Esophagus muscularis mucosa (tissue), 4 donors: Measurements from ENCODE around the gene C16orf46. TPM values are rescaled to one million over a fixed set of nuclear protein-coding genes. Genes with fewer than 3 reads are reported as not detected.

Source experiments
- DNase-seq: peaks from one replicate; pipeline ENCODE4 v3.0.0-alpha.2; 2017; ENCODE audit errors: extremely low spot score
- H3K27ac ChIP-seq, 4 donors: fragments of 200-600 bp; sonication (generic); replicated peaks in 1 of 4; 1 replicate in 3 of 4; 2 replicates in 1 of 4; pipeline ENCODE4 v1.5.1; 2016 to 2019; ENCODE audit warnings: mild to moderate bottlenecking in 1 of 4
- H3K27me3 ChIP-seq, 4 donors: fragments of 200-600 bp; sonication (generic); one replicate each; pipeline versions ENCODE4 v1.5.1 to v1.6.0; 2016 to 2019
- H3K36me3 ChIP-seq, 4 donors: fragments of 200-600 bp; sonication (generic); one replicate each; pipeline ENCODE4 v1.5.1; 2016 to 2019
- H3K4me1 ChIP-seq, 4 donors: fragments of 200-600 bp; sonication (generic); one replicate each; pipeline ENCODE4 v1.5.1; 2016 to 2019
- H3K4me3 ChIP-seq, 4 donors: fragments of 200-600 bp; sonication (generic); 1 replicate in 2 of 4; 2 replicates in 2 of 4; pipeline ENCODE4 v1.5.1; 2016 to 2019; ENCODE audit warnings: mild to moderate bottlenecking in 4 of 4, moderate library complexity in 1 of 4
- H3K9me3 ChIP-seq, 4 donors: fragments of 200-600 bp; sonication (generic); 1 replicate in 3 of 4; 2 replicates in 1 of 4; pipeline ENCODE4 v1.5.1; 2016 to 2019
- CTCF ChIP-seq, 3 experiments: fragments of 200-600 bp in 2 of 3; fragments of 450-650 bp in 1 of 3; sonication (generic) in 2 of 3; IDR thresholded peaks; one replicate each; pipeline ENCODE4 v1.5.1; 2017 to 2019; ENCODE audit warnings: antibody characterized with exemption in 3 of 3, mild to moderate bottlenecking in 2 of 3, moderate library complexity in 1 of 3
- EP300 ChIP-seq: sonication (generic); formaldehyde crosslinking; IDR thresholded peaks from one replicate; pipeline ENCODE4 v1.6.1; 2017; ENCODE audit warnings: antibody characterized with exemption
- POLR2A ChIP-seq: fragments of 450-650 bp; IDR thresholded peaks from one replicate; pipeline ENCODE4 v1.6.1; 2017; ENCODE audit warnings: antibody characterized with exemption, moderate library complexity, mild to moderate bottlenecking, low read depth
- POLR2AphosphoS5 ChIP-seq, 2 donors: sonication (generic); formaldehyde crosslinking; IDR thresholded peaks; one replicate each; pipeline ENCODE4 v1.6.1; 2017; ENCODE audit warnings: antibody characterized with exemption in 2 of 2
- WGBS: methylation state at CpG from one replicate; pipeline ENCODE4 v1.1.5; 2018; 5-methylcytosine and 5-hydroxymethylcytosine counted together
- intact Hi-C: fragments of 100-400 bp; cut with DNase I; formaldehyde crosslinking; loops from one replicate; pipeline ENCODE4 v1.15.1; 2023
- total RNA-seq, 4 donors: library from RNA; depleted of rRNA; stranded (reverse); fragments of >200 nt; gene quantifications; one replicate each; pipeline versions ENCODE4 v1.1.0 to v1.2.1, GENCODE V29; 2016

C16orf46 gene
- total RNA-seq, 4 donors from 2014 or later, result 1.6 to 2.7 TPM; not detected in 2

- H3K4me3 ChIP-seq, result no peak overlapping the region
- no peaks in the 10 kb centered on the region for H3K9me3 ChIP-seq
- intact Hi-C loops, result no loop called here
- H3K36me3 ChIP-seq, result no peaks in the 10 kb centered on the region
- no peak for TF ChIP-seq EP300
- TF ChIP-seq CTCF (IDR thresholded peaks at IDR 0.05), result no peak
- TF ChIP-seq POLR2AphosphoS5 (IDR thresholded peaks at IDR 0.05), result no peak
- TF ChIP-seq POLR2A, result no peak
- 87% methylated on average over 10 of the region's 10 CpGs for WGBS
- no peaks in the 10 kb centered on the region for H3K4me1 ChIP-seq
- DNase-seq, result no peak
- H3K27ac ChIP-seq, result no peak overlapping the region
- no peaks in the 10 kb centered on the region for H3K27me3 ChIP-seq
Observed at GRCh38 chr16:81061307-81061640, 15.8 kb downstream of the C16orf46 start.

- no peak for TF ChIP-seq POLR2AphosphoS5 (IDR thresholded peaks at IDR 0.05)
- TF ChIP-seq POLR2A, result no peak
- no peak for TF ChIP-seq CTCF (IDR thresholded peaks at IDR 0.05)
- no peak for TF ChIP-seq EP300
- Histone ChIP-seq H3K36me3 (no peaks in the 10 kb centered on the region), H3K27ac (no peak overlapping the region), H3K27me3 (no peaks in the 10 kb centered on the region), H3K4me1 (no peaks in the 10 kb centered on the region), H3K4me3 (no peak overlapping the region), H3K9me3 (no peaks in the 10 kb centered on the region)
- intact Hi-C loops, result no loop called here
- DNase-seq, result no peak
- WGBS, result 89% methylated on average over 14 of the region's 14 CpGs
Observed at GRCh38 chr16:81060576-81061306, 16.3 kb downstream of the C16orf46 start.

- H3K36me3 ChIP-seq, result no peaks in the 10 kb centered on the region
- WGBS, result 84% methylated on average over 11 of the region's 11 CpGs
- no peak overlapping the region for H3K4me3 ChIP-seq
- intact Hi-C loops, result no loop called here
- no peaks in the 10 kb centered on the region for H3K27me3 ChIP-seq
- TF ChIP-seq EP300, result no peak
- TF ChIP-seq POLR2A, result no peak
- TF ChIP-seq POLR2AphosphoS5 (IDR thresholded peaks at IDR 0.05), result no peak
- no peak for TF ChIP-seq CTCF (IDR thresholded peaks at IDR 0.05)
- no peak for DNase-seq
- H3K9me3 ChIP-seq, result peaks cover 0 to 10% (median 0%) of the 10 kb centered on the region in 4 donors
- H3K27ac ChIP-seq, result no peak overlapping the region
- H3K4me1 ChIP-seq, result no peaks in the 10 kb centered on the region
Observed at GRCh38 chr16:81053761-81054160, 23.3 kb downstream of the C16orf46 start.

- Histone ChIP-seq H3K4me1 (peaks cover 11 to 24% (median 17%) of the 10 kb centered on the region in 4 donors), H3K27me3 (no peaks in the 10 kb centered on the region), H3K27ac (no peak overlapping the region), H3K9me3 (no peaks in the 10 kb centered on the region), H3K36me3 (peaks cover 36 to 61% (median 49%) of the 10 kb centered on the region in 4 donors), H3K4me3 (no peak overlapping the region)
- TF ChIP-seq EP300 (no peak), CTCF (IDR thresholded peaks at IDR 0.05) (no peak), POLR2A (no peak), POLR2AphosphoS5 (IDR thresholded peaks at IDR 0.05) (no peak)
- DNase-seq, result no peak
- 94% methylated on average over 2 of the region's 2 CpGs for WGBS
- intact Hi-C loops, result no loop called here
Observed at GRCh38 chr16:81042821-81043220, 34.2 kb downstream of the C16orf46 start.

- no peaks in the 10 kb centered on the region for H3K9me3 ChIP-seq
- peaks cover 22 to 35% (median 28%) of the 10 kb centered on the region in 4 donors for H3K4me1 ChIP-seq
- no peak overlapping the region for H3K4me3 ChIP-seq
- TF ChIP-seq POLR2A (no peak), CTCF (IDR thresholded peaks at IDR 0.05) (no peak), POLR2AphosphoS5 (IDR thresholded peaks at IDR 0.05) (no peak)
- intact Hi-C loops, result no loop called here
- H3K36me3 ChIP-seq, result peaks cover 36 to 61% (median 49%) of the 10 kb centered on the region in 4 donors
- no peaks in the 10 kb centered on the region for H3K27me3 ChIP-seq
- WGBS, result 92% methylated on average over 4 of the region's 4 CpGs
- DNase-seq, result no peak
- H3K27ac ChIP-seq, result no peak overlapping the region
Observed at GRCh38 chr16:81041696-81042095, 35.3 kb downstream of the C16orf46 start.
